NB4 (cell line): ENCODE measurements around the gene BPTF.
"Not testable (repeated sequence)": the region's sequence is repeated elsewhere in the genome, so short reads cannot be mapped to it uniquely, and the experiment has no call there.

Experiments used
- CTCF ChIP-seq: IDR thresholded peaks from one replicate; pipeline ENCODE4 v1.5.1; 2012; ENCODE audit warnings: low read depth, low read length
- POLR2A ChIP-seq: IDR thresholded peaks from 2 replicates; pipeline ENCODE4 v1.6.1; 2011; ENCODE audit warnings: mild to moderate bottlenecking; ENCODE audit not compliant: insufficient read length; ENCODE audit errors: extremely low read depth

GRCh38 chr17:67825627-67826601, 611 bp downstream of the BPTF start:
- TF ChIP-seq CTCF, POLR2A: not testable (repeated sequence)
